Prostate gland (tissue), 2 donors: ENCODE measurements around the gene CFAP97. TPM values are rescaled to one million over a fixed set of nuclear protein-coding genes. Genes with fewer than 3 reads are reported as not detected.

Source experiments
- DNase-seq: peaks from one replicate; pipeline ENCODE4 v3.0.0-alpha.2; 2019; ENCODE audit warnings: low spot score
- H3K27ac ChIP-seq, 2 donors: fragments of 200-600 bp; sonication (generic); 2 replicates each; pipeline ENCODE4 v1.5.1; 2017 to 2019
- H3K27me3 ChIP-seq: fragments of 200-600 bp; sonication (generic); replicated peaks from 2 replicates; pipeline ENCODE4 v1.5.1; 2019; ENCODE audit not compliant: insufficient read depth
- H3K36me3 ChIP-seq, 2 donors: fragments of 200-600 bp; sonication (generic); 1 replicate in 1 of 2; 2 replicates in 1 of 2; pipeline versions ENCODE4 v1.5.1 to v1.8.1; 2017 to 2019
- H3K4me1 ChIP-seq: fragments of 200-600 bp; sonication (generic); replicated peaks from 2 replicates; pipeline ENCODE4 v1.5.1; 2019
- H3K4me3 ChIP-seq, 2 donors: fragments of 200-600 bp; sonication (generic); 2 replicates each; pipeline ENCODE4 v1.5.1; 2017 to 2019
- H3K9me3 ChIP-seq: fragments of 200-600 bp; sonication (generic); 2 replicates; pipeline ENCODE4 v1.5.1; 2017
- POLR2A ChIP-seq: fragments of 450-650 bp; IDR thresholded peaks from one replicate; pipeline ENCODE4 v1.6.1; 2016; ENCODE audit warnings: antibody characterized with exemption, mild to moderate bottlenecking
- POLR2AphosphoS5 ChIP-seq: sonication (generic); formaldehyde crosslinking; IDR thresholded peaks from one replicate; pipeline ENCODE4 v1.6.1; 2017; ENCODE audit warnings: antibody characterized with exemption
- WGBS: methylation state at CpG from one replicate; pipeline ENCODE4 v1.1.5; 2018; 5-methylcytosine and 5-hydroxymethylcytosine counted together
- intact Hi-C: fragments of 100-400 bp; cut with DNase I; formaldehyde crosslinking; loops from one replicate; pipeline ENCODE4 v1.14.2; 2022
- total RNA-seq, 2 donors: library from RNA; depleted of rRNA; stranded (reverse); fragments of >200 nt; gene quantifications; one replicate each; pipeline ENCODE4 v1.1.0, GENCODE V29; 2016
- TF ChIP-seq, protein P1 (sequence below), 4 experiments: fragments of 200-600 bp in 2 of 4; fragments of 450-650 bp in 2 of 4; sonication (generic) in 2 of 4; IDR thresholded peaks; 1 replicate in 3 of 4; 2 replicates in 1 of 4; pipeline ENCODE4 v1.5.1; 2016 to 2019; ENCODE audit warnings: antibody characterized with exemption in 4 of 4, mild to moderate bottlenecking in 2 of 4, moderate library complexity in 2 of 4

The CFAP97 gene
- total RNA-seq, 2 donors from 2014 or later: 28.9 to 35.2 TPM

DNA sequence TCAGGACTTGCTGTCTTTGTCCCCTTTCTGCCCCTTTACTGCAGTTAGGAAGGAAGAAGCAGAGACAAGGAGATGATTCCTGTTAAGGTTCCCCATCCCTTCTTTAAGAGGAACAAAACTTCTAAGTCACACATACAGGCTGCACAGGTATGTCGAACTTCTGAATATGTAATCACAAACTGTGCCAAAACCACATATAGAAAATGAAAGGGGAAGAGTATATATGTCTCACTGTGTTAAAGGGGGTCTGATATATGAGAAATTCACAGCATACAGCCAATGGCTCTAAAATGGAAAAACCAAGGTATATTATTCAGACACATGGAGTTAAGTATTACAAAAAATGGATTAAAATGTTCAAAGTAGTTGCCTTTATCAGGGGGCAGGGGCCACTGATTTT is 11.7 kb downstream of the CFAP97 start:
- TF ChIP-seq POLR2A (no peak), POLR2AphosphoS5 (no peak)
- TF ChIP-seq, protein P1, sequence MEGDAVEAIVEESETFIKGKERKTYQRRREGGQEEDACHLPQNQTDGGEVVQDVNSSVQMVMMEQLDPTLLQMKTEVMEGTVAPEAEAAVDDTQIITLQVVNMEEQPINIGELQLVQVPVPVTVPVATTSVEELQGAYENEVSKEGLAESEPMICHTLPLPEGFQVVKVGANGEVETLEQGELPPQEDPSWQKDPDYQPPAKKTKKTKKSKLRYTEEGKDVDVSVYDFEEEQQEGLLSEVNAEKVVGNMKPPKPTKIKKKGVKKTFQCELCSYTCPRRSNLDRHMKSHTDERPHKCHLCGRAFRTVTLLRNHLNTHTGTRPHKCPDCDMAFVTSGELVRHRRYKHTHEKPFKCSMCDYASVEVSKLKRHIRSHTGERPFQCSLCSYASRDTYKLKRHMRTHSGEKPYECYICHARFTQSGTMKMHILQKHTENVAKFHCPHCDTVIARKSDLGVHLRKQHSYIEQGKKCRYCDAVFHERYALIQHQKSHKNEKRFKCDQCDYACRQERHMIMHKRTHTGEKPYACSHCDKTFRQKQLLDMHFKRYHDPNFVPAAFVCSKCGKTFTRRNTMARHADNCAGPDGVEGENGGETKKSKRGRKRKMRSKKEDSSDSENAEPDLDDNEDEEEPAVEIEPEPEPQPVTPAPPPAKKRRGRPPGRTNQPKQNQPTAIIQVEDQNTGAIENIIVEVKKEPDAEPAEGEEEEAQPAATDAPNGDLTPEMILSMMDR (IDR thresholded peaks at IDR 0.05): no peak
- Histone ChIP-seq H3K36me3 (no peaks in the 10 kb centered on the region), H3K27me3 (no peaks in the 10 kb centered on the region), H3K9me3 (no peaks in the 10 kb centered on the region), H3K4me1 (no peaks in the 10 kb centered on the region), H3K4me3 (no peak overlapping the region), H3K27ac (no peak overlapping the region)
- intact Hi-C loops: no loop called here
- DNase-seq: no peak
- WGBS: 75% methylated on average over 1 of the region's 1 CpG

DNA sequence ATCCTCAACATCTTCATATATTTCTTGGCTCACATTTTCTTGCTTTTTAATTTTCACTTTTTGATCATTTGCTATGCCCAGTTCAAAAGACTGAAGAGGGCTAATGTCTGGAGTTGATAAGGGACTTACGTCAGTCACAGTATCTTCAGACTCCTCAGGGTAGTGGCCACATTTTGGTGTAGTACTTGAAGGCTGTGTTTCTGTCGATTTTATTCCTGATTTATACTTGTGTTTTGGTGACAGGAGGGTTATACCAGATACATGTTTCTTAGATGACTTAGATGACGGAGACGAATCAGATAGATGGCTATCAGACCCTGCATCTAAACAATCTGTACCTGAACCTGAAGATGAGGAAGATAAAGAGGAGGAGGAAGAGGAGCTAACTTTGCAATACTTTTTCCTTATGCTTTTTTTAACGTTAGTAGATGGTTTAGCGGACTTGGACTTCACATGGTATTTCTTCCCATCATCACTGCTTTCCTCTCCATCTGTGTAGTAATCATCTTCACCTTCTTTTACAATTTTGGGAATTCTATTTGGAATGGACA is 13.4 kb downstream of the CFAP97 start:
- no peak overlapping the region for H3K27ac ChIP-seq
- no peaks in the 10 kb centered on the region for H3K4me1 ChIP-seq
- DNase-seq: no peak
- intact Hi-C loops: no loop called here
- no peak overlapping the region for H3K4me3 ChIP-seq
- 85% methylated on average over 6 of the region's 6 CpGs for WGBS
- H3K36me3 ChIP-seq: no peaks in the 10 kb centered on the region
- no peaks in the 10 kb centered on the region for H3K27me3 ChIP-seq
- H3K9me3 ChIP-seq: no peaks in the 10 kb centered on the region
- TF ChIP-seq, protein P1 (IDR thresholded peaks at IDR 0.05): no peak
- no peak for TF ChIP-seq POLR2AphosphoS5
- no peak for TF ChIP-seq POLR2A

DNA sequence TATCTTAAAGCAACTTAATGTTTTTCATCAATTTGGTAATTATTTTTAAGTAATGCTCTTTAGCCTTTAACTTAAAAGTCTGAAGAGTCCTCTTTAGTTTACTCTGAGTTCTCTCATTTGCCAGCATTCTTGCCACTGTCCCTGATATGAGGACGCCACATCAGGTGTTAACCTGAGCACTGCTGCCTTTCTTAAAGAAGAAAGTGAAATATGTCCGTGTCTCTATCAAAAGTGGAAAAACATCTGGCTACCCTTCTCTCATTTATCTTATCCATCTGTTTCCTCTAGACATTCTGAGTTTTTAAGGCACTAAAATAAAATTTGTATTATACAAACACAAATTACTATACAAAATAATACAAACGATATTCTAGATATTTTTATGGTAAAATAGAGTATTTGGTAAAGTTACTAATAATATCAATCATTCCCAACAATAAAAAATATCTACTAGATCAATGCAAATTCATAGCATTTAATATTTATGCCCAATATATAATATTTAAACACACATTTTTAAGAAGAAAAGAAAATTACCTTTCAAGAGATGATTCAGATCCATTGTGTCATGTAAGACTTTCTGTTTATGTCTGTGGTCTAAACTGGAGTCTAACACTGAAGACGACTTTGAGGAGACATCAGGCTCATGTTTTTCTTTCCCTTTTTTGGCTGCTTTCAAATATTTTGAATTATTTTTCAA is 14.0 kb downstream of the CFAP97 start:
- Histone ChIP-seq H3K4me1 (no peaks in the 10 kb centered on the region), H3K4me3 (no peak overlapping the region), H3K9me3 (no peaks in the 10 kb centered on the region), H3K27me3 (no peaks in the 10 kb centered on the region), H3K36me3 (no peaks in the 10 kb centered on the region), H3K27ac (no peak overlapping the region)
- WGBS: 67% methylated on average over 4 of the region's 4 CpGs
- intact Hi-C loops: no loop called here
- no peak for TF ChIP-seq POLR2A
- no peak for TF ChIP-seq POLR2AphosphoS5
- TF ChIP-seq, protein P1 (IDR thresholded peaks at IDR 0.05): no peak
- DNase-seq: no peak

DNA sequence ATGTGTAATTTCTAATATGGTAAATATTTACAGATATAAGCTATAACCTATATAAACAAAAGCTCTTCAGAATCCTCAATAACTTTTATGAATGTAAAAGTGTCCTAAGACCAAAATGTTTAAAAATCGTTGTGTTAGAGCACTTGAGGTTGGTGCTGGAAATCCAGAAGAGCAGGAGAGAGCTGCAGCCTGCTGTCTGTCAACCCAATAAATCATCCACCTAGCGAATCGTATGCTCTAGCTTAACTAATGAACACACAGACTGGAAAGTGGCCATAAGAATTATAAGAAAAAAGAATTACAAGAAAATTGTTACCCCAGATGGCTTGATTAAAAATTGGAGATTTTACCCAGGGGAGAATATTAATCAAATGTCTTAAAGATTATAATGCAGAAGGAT is 17.0 kb downstream of the CFAP97 start:
- H3K27me3 ChIP-seq: no peaks in the 10 kb centered on the region
- intact Hi-C loops: no loop called here
- 27% methylated on average over 3 of the region's 3 CpGs for WGBS

More for the DNA sequence above, 17.0 kb downstream of the CFAP97 start:
- Histone ChIP-seq H3K9me3 (no peaks in the 10 kb centered on the region), H3K4me3 (no peak overlapping the region), H3K36me3 (no peaks in the 10 kb centered on the region), H3K27ac (no peak overlapping the region), H3K4me1 (no peaks in the 10 kb centered on the region)
- TF ChIP-seq, protein P1 (IDR thresholded peaks at IDR 0.05): no peak
- TF ChIP-seq POLR2AphosphoS5 (no peak), POLR2A (no peak)
- no peak for DNase-seq
